ENCODE results near the gene NDRG4.

NDRG4 gene

GRCh38 chr16:58556678-58557077 is 56.7 kb downstream of the NDRG4 start:
- no peak for DNase-seq

All from inflammatory macrophage treated with lipopolysaccharide for 1 hour (primary cell).